ENCODE data around the gene KMT5C.

Gene KMT5C

GRCh38 chr19:55369653-55370304 is 30.1 kb downstream of the KMT5C start:
- no peak for DNase-seq

DNA sequence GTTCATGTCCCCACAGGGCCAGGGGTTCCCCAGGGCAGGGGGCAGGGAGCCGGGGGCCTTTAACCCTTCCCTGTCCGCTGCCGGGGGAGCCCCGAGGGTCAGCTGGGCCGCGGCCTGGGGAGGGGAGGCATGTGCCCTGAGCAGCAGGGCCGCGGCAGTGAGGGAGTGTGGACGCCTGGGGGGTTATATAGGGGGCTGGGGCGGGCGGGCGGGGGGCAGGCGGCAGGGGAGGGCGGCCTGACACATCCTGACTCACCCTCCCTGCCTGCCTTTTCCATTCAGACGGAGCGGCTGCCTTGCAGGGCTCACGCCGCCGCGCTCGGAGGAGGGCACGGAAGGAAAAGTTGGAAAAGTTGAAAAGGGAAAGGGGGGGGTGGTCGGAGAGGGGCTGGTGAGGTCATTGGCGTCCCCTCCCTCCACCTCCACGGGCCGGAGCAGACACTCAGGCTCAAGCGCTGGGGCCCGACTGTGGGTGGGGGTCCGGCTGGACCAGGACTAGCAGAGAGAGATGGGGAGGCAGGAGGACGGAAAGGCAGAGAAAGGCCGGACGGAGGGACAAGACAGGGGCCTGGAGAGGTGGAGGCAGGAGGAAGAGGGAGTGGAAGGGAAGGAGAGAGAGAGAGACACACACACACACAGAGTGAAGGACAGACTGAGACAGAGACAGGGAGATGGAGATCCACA is 30.8 kb downstream of the KMT5C start, which contains the start of gene IL11:
TSS of gene IL11 (minus strand) at position 159 of the 684 bp plus-strand sequence. CDS start at position 6, 153 bp downstream.
- no peak for DNase-seq

- no peak for DNase-seq
These were observed 32.8 kb downstream of the KMT5C start for GRCh38 chr19:55372316-55373081.

GRCh38 chr19:55373306-55373992 is 33.8 kb downstream of the KMT5C start:
- no peak for DNase-seq

DNA sequence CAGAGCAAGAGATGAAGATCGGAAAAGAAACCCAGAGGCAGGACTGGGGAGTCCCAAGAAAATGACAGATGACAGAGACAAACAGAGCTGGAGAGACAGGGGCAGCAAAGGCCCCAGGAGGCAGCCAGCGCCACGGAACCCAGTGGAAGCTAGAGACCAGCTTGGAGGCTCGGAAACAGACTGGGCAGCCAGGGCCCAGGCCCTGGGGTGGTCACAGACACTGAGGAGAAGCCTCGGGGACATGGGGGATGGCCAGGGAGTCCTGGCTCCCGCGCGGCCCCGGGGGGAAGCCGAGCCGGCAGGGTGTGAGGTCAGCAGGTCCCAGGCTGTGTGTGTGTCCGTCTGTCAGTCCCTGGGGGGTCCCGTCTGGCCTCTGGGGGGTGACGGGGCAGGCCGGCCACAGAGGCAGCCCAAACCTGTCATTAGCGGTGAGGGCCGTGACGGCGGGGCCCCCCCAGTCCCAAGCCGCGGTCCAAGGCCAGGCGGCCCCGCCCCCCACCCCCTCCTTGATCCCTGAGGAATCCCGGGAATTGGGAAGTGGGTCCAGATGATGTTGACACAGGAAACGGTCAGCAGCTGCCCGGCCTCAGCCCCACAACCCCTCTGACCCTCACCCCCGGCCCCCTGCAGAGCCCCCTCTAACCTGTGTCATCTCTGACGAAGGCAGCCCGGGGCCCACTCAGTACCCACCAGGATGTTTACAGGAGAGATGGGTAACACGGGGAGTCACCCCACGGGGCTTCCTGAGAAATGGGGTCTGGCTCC is 34.5 kb downstream of the KMT5C start:
- DNase-seq, result no peak

- DNase-seq, result no peak
These were observed 36.7 kb downstream of the KMT5C start, which contains the start of gene TMEM190 for GRCh38 chr19:55376241-55376933. TSS of gene TMEM190 (plus strand) at chr19:55376826. CDS start at chr19:55376854, 28 bp downstream.

DNA sequence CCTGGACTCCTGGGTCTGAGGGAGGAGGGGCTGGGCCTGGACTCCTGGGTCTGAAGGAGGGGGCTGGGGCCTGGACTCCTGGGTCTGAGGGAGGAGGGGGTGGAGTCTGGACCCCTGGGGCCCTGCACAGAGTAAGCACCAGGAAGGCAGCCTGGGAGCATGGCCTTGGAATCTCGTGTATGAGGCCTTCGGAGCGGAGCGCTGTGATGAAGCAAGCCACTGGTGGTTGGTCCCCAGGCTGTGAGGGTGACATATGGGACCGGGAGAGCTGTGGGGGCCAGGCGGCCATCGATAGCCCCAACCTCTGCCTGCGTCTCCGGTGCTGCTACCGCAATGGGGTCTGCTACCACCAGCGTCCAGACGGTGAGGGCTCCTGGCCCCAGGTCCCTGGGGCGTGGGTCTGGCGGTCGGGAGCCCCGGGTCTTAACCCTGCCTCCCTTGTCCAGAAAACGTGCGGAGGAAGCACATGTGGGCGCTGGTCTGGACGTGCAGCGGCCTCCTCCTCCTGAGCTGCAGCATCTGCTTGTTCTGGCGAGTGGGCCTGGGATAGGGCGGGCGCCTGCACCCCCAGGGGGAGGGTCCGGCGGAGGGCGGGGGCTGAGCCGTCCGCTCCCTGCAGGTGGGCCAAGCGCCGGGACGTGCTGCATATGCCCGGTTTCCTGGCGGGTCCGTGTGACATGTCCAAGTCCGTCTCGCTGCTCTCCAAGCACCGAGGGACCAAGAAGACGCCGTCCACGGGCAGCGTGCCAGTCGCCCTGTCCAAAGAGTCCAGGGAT is 37.9 kb downstream of the KMT5C start:
- no peak for DNase-seq

DNA sequence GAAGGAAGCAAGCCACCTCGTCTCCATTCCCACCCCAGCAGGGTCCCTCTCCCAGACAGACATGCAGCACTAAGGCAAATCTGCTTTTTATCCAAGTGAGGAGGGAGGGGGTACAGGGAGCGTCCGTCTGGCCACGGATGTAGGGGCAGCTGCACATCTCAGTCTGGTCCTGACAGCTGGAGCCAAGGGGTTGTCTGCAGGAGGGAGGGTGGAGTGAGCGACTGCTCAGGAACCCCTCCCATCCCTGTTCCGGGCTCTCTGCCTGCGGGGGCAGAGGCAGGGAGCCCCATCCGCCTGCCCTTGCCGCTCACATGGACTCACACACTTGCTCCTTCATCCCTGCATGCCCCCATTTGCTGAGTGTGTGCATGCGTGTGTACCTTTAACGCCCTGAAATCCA is 39.5 kb downstream of the KMT5C start:
- no peak for DNase-seq

DNA sequence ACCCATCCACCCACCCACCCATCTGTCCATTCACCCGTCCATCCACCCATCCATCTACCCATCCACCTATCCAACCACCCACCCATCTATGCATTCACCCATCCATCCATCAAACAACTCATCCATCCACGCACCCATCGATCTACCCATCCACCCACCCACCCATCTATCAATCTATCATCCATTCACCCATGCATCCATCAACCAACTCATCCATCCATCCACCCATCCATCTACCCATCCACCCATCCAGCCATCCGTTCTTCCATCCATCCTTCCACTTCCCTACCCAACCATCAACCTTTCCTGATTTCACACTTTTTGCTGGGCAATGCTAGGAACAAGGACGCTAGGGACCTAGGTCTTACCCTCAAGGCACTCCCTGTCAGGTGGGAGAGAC is 42.3 kb downstream of the KMT5C start:
- no peak for DNase-seq

GRCh38 chr19:55382522-55383054 is 42.9 kb downstream of the KMT5C start:
- DNase-seq, result no peak

DNA sequence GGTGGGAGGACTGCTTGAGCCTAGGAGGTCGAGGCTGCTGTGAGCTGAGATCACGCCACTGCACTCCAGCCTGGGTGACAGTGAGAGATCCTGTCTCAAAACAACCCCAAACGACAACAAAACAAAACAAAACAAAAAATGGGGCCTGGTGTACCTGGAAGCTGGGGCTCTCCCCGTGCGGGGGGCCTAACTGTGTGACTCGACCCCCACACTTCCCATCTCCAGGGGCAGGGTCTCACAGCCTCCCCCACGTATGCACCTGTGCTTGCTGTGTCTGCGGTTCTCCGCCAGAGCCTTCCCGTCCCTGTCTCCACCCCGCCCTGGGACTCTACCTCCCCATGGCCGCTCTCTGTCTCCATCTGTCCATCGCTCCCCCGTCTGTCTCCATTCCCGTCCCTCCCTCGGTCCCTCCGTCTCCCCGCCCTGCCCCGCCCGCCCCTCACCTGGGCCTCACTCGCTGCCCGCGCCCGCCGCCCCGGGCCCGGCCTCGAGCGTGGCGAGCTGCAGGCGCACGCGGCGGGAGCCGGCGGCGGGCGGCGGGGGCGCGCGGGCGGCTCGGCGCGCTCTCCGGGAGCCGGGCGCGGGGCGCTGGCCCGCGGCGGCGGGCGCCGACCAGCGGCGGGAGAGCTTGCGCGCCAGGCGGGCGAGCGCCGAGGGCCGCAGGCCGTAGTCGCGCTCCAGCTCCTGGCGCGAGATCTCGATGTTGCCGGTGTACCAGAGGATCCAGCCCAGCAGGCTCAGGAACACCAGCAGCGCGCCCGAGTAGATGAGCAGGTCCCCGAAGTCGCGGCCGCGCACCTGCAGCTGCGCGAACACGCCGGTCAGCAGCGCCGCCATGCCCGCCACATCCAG is 43.8 kb downstream of the KMT5C start:
- DNase-seq, result peak; percentile 24 to 33

DNA sequence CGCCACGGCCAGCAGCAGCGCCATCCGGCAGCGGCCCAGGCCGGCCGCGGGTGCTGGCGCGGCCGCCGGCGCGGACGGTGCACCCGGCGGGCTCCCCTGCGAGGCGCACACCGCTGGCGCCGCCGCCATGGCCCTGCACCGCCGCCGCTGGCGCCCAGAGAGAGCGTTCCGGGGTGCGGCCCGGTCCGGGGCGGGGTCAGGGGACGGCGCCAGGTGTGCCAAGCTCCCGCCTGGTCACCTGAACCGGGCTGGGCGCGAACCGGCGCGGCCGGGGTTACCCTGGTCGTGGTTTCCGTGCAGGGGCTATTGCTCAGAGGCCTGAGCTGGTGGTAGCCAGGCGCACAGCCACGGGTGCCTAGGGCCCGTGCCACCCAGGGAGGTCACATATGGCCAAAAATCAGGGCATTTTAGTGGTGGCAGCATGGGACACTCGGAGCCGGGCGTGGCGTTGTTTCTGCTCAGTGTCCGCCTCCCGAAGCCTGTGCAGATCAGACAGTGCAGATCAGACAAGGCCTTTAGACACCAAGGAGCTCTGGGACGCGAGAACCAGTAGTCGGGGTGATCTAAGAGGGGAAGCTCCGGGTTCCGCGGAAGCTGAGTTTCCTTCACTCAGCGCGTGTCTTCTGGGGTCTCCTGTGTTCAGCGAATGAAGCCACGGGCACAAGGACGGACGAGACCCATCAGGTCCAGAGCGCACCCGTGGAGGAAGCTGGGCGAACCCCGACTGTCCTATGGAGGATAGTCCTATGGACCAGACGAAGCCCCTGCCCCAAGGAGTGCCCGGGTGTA is 44.6 kb downstream of the KMT5C start, which contains the start of gene TMEM238:
TSS of gene TMEM238 (minus strand) at position 162 of the 789 bp plus-strand sequence. CDS start at position 129, 33 bp downstream.
- DNase-seq, result peak in 1 of 2 donors; percentile 35

GRCh38 chr19:55384920-55385723 is 45.4 kb downstream of the KMT5C start:
- peak; percentile 87 to 89 for DNase-seq

- DNase-seq, result peak; percentile 97
These were observed 46.2 kb downstream of the KMT5C start, which contains the start of gene RPL28 for GRCh38 chr19:55385724-55386492. TSS of gene RPL28 (plus strand) at chr19:55385932. CDS start at chr19:55386358, 426 bp downstream.

- DNase-seq, result no peak
These were observed 46.9 kb downstream of the KMT5C start for GRCh38 chr19:55386493-55386971.

DNA sequence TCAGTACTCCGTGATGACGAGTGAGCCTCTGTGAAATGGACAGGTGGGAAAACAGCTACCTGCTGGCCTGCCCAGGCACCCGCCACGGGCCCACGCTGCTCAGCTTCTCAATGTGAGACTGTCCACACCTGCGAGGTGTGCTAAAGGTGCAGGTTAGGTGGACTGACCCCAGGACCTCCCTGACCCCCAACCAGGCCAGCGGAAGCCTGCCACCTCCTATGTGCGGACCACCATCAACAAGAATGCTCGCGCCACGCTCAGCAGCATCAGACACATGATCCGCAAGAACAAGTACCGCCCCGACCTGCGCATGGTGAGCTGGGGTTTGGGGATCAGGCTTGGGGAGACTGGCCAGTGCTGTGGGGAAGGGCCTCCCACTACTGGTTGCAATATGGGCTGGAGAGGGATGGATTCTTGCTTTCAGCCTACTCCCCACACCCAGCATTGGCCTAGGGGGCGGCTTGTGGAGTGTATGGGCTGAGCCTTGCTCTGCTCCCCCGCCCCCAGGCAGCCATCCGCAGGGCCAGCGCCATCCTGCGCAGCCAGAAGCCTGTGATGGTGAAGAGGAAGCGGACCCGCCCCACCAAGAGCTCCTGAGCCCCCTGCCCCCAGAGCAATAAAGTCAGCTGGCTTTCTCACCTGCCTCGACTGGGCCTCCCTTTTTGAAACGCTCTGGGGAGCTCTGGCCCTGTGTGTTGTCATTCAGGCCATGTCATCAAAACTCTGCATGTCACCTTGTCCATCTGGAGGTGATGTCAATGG is 48.2 kb downstream of the KMT5C start:
- no peak for DNase-seq

All from hippocampal formation (tissue), 2 donors.